Activated naive CD4-positive, alpha-beta T cell treated with anti-CD3 and anti-CD28 coated beads, Interleukin-2, amount 10 ng/mL, durations not matched to agents 7 days and 5 days (primary cell): ENCODE measurements around the gene SGPL1.

Experiments
- CTCF ChIA-PET: fragments of 350-600 bp; sonication (Branson Sonifier 250); formaldehyde crosslinking; loops from one replicate; lab custom pipeline; 2021; ENCODE audit warnings: antibody characterized with exemption; lab: Charles Lee
- DNase-seq: peaks from one replicate; pipeline ENCODE4 v3.0.0-alpha.2; 2020
- H3K27ac Mint-ChIP-seq: one replicate; pipeline ENCODE4 v1.8.0; 2021; ENCODE audit warnings: mild to moderate bottlenecking, moderate library complexity, mixed read lengths
- H3K27me3 Mint-ChIP-seq: one replicate; pipeline ENCODE4 v1.8.0; 2021; ENCODE audit warnings: mild to moderate bottlenecking, mixed read lengths
- H3K36me3 Mint-ChIP-seq: one replicate; pipeline ENCODE4 v1.8.0; 2021; ENCODE audit warnings: mixed read lengths
- H3K4me1 Mint-ChIP-seq: one replicate; pipeline ENCODE4 v1.8.0; 2021; ENCODE audit warnings: mixed read lengths
- H3K4me3 Mint-ChIP-seq: one replicate; pipeline ENCODE4 v1.8.0; 2021; ENCODE audit warnings: mild to moderate bottlenecking, moderate library complexity, mixed read lengths
- H3K9me3 Mint-ChIP-seq: one replicate; pipeline ENCODE4 v1.8.0; 2021; ENCODE audit warnings: mixed read lengths

The SGPL1 gene

DNA sequence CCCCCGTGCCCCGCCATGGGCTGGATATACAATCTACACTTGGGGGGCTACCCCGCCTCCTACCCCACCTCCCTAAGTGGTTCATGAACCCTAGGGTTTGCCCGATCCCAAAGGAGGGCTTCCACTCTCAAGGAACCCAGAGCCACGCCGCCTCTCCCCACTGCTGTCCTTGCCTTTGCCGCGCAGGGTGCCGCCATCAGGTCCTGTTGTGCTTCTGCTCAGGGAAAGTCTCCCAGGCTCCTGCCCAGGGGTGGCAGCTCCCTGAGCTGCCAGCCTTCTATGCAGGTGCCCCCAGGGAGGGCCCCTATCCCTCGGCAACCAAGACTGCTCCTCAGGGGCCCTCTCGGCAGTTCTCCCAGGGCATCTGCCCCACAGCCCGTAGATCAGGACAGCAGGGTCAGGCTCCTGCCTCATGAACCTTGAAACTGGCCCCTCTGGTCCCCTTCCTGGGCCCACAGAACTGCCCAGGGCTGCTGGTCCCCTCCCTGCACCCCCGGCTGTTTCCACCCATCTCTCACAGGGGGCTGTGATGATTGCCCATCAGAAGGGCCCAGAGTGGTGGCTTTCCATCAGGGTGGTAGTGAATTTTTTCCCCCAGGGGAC is 85.6 kb downstream of the SGPL1 start:
- DNase-seq = peak; percentile 10
- H3K36me3 Mint-ChIP-seq = no peaks in the 10 kb centered on the region
- no peak overlapping the region for H3K27ac Mint-ChIP-seq
- no peak overlapping the region for H3K4me3 Mint-ChIP-seq
- no peaks in the 10 kb centered on the region for H3K9me3 Mint-ChIP-seq
- peaks cover 14% of the 10 kb centered on the region for H3K27me3 Mint-ChIP-seq
- H3K4me1 Mint-ChIP-seq = no peaks in the 10 kb centered on the region
- CTCF ChIA-PET = interaction anchor here (2.0 to 2.8 kb wide), 2 partner anchors 14 to 384 kb away, joined by 8 to 15 read pairs; no protein-coding TSS in a partner anchor

DNA sequence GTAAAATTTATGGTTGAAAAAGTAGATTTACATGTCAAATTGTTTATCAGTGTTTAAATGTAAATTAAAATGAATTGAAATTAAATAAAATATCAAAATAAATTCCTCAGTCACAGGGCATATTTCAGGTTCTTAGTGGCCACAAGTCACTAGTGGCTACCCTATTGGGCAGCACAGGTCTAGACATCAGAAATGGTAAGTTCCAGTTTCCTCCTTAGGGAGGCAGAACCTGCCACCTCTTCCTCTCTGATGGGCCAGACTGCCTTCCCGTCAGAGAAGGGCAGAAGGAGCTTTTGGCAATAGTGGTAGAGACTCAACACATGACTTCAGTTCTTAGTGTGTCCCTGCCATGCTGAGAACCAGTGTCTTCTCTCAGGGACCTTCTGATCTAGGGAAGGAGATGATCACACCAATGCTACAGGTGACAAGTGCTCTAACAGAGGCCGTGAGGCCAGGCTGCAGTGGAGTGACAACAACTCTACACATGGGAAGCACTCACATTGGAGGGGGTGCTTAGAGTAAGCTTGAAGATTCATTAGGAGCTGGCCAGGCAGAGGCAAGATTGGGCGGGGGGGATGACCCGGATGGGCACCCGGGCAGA is 87.0 kb downstream of the SGPL1 start:
- CTCF ChIA-PET = interaction anchor here (0.7 to 2.8 kb wide), 6 partner anchors 8 to 382 kb away, joined by 3 to 15 read pairs (median 3); partner anchors contain the start of gene SGPL1
- Mint-ChIP-seq H3K4me1 (no peaks in the 10 kb centered on the region), H3K27ac (no peak overlapping the region), H3K36me3 (no peaks in the 10 kb centered on the region), H3K9me3 (no peaks in the 10 kb centered on the region), H3K27me3 (peaks cover 14% of the 10 kb centered on the region), H3K4me3 (no peak overlapping the region)
- DNase-seq = peak; percentile 5

DNA sequence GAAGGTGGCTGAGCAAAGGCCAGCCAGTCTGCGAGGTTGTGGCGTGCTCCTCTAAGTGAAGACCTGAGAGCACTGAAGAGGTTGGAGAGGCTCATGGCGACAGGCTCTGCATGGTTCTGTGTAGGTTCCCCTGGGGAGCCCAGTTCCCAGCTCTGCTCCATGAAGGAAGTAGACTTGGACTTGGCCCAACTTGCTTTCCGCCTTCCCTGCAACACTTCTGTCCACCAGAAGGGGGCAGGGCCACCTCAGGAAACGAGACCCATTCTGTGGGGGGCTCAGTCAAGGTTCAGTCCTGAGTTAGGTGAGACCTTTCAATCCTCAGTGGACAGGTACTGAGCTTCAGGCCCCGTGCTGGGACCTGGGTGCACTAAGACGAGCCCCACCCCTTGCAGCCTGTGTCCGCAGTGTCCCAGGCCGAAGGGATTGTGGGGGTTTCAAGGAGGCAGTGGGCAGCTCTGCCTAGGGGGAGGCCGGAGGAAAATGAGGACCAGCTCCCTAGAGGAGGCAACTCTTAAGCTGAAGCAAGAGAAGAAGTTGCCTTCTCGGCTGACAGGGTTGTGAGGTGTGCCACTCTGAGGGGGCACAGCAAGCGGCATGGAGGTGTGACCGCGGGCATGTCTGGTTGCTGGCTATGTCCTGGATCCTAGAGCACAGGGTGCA is 87.6 kb downstream of the SGPL1 start:
- Mint-ChIP-seq H3K4me3 (no peak overlapping the region), H3K9me3 (no peaks in the 10 kb centered on the region), H3K27ac (no peak overlapping the region), H3K4me1 (no peaks in the 10 kb centered on the region), H3K27me3 (peaks cover 14% of the 10 kb centered on the region), H3K36me3 (no peaks in the 10 kb centered on the region)
- peak; percentile 41 for DNase-seq
- CTCF ChIA-PET = interaction anchor here (0.5 to 2.8 kb wide), 8 partner anchors 9 to 382 kb away, joined by 3 to 15 read pairs (median 4); partner anchors contain the start of gene SGPL1

DNA sequence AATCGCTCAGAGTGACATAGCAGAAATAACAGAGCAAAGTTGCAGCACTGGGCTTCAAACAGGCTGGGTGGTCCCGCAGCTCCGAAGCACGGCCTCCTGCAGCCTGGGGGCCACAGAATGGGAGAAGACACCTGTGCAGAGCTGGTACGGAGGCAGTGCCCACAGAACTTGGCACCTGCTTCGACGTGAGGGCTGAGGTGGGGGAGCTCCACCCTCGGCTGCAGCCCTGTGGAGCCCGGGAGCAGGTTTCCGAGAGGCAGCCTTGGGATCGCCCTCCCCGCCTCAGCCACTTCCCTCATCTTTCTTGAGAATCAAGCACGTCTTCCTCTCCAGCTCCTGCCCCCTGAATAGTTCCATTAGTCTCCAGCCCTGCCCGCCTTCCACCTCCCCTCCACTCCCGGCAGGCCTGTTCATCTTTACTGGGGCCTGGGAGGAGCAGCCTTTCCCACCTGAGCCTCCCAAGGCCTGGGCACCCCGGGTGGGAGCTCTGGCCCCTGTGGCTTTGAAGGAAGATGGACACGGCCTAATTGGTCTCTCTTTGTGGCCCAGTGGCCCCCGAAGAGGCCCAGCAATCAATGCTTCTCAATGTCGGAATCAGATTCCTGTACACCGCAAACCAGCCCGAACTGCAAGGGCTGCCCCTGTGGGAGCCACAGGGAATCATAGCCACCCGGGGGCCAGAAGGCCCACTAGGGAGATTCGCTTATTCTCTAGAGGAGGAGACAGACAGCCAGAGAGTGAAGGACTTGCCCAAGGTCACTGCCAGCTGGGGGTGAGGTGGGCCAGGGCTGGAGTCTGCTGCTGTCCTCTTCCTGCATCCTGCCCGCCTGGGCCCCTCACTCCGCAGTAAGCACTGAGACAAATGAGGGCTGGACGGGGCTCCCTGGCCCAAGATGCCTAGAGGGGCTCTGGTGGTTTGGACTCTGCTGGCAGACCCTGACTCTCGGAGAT is 89.6 kb downstream of the SGPL1 start:
- Mint-ChIP-seq H3K27ac (no peak overlapping the region), H3K36me3 (no peaks in the 10 kb centered on the region), H3K27me3 (peaks cover 14% of the 10 kb centered on the region), H3K4me3 (no peak overlapping the region), H3K9me3 (no peaks in the 10 kb centered on the region), H3K4me1 (no peaks in the 10 kb centered on the region)
- CTCF ChIA-PET = interaction anchor here (1.6 kb wide), 1 partner anchor 19 kb away, joined by 3 read pairs; no protein-coding TSS in a partner anchor
- peak; percentile 13 for DNase-seq

DNA sequence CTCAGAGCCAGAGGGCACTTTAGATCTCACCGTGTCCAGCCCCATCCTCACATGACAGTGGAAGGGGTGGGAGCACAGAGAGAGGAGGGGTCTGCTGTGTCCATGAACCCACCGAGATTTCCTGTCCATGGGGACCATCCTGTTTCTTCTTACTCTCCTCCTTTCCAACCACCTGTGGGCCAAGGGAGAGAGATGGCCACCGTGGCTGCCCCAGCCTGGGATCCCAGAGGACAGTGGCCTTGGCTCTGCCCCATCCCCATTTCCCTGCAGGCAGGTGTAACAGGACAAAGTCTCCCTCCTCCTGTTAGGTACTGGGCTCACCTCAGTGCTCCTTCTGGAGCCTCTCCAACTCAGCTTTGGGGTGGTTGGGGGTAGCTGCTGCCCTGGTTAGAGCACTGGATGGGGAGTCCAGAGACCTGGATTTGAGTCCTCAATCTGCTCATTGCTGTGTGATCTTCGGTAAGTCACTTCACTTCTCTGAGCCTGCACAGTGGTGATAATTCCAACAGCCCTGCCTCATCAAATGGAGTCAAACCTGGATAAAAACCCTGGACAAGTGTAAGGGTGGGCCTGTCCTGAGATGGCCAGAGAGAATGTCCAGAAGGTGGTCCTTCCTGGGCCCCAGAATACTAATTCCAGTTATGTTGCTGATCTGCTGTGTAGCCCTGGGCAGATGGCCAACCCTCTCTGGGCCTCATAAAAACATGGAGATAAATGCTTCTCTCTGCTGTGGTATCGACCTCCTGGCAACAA is 90.5 kb downstream of the SGPL1 start:
- no peaks in the 10 kb centered on the region for H3K36me3 Mint-ChIP-seq
- CTCF ChIA-PET = no interaction called here
- no peak overlapping the region for H3K27ac Mint-ChIP-seq
- peaks cover 12% of the 10 kb centered on the region for H3K27me3 Mint-ChIP-seq
- H3K4me3 Mint-ChIP-seq = no peak overlapping the region
- H3K4me1 Mint-ChIP-seq = no peaks in the 10 kb centered on the region
- H3K9me3 Mint-ChIP-seq = no peaks in the 10 kb centered on the region
- DNase-seq = peak; percentile 12

DNA sequence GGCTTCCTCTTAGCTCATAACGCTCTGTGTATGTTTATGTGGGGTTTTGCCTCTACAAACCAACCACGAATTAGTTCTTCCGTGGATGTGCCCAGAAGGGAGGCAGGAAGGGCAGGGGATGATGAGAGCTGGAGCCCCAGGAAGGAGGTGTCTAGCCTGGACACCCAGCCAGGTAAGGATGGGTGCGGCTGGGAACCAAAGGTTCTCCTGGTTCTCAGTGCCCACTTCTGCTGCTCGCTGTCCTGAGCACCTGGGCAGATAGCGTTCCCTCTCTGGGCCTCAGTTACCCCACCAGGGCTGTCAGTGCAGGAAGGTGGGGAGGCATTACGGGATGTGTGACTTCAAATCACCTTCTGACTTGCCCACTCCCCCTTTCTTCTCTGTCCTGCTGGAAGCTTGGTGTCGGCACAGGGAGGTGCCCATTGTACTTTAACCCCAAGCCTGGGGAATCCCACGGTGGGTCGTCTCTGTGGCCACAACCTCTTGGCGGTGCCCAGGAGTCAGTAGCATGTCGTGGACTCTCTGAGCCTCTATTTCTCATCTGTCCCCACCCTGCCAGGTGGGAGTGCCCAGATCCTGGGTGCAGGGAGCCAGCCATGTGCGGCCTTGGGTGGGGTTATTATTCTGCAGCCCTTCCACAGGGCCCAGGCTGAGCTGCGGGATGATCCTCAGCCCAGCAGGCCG is 91.3 kb downstream of the SGPL1 start:
- peaks cover 8% of the 10 kb centered on the region for H3K27me3 Mint-ChIP-seq
- H3K4me3 Mint-ChIP-seq = no peak overlapping the region
- CTCF ChIA-PET = no interaction called here
- peaks cover 1% of the 10 kb centered on the region for H3K9me3 Mint-ChIP-seq
- DNase-seq = peak; percentile 16
- no peaks in the 10 kb centered on the region for H3K4me1 Mint-ChIP-seq
- H3K36me3 Mint-ChIP-seq = no peaks in the 10 kb centered on the region
- H3K27ac Mint-ChIP-seq = no peak overlapping the region

DNA sequence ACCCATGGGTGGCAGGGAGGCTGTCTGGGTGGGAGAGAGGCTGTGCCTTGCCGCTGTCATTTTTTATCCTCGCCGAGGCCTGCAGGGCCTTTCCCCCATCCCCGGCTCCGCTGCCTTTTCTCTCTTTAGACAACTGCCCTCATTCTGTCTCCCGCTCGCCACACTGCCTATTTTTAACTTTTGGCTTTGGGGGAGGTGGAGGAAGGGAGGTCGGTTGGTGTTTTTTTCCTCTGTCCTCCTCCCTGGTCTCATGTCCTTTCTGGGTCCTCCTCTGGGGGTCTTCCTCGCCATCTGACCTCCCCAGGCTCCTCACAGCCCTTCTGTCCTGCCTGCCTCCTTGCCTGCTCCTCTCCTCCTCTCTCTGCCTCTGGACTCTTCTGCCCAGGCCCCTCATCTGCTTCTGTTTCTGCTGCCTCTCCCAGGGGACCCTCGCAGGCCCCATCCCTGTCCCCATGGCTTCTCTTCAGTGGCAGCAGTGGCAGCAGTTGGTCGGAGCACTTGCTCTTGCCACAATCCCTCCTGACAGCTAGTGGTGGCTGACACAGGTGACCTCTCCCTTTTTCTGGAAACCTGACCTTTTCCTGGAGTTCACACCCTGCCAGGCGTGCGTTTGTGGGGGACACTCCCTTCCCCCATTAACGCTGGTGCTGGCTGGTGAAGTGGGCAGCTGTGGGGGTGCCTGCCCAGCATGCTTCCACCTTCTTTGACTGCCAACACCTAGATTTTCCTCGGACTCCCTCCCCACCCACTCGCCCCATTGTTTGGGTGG is 92.1 kb downstream of the SGPL1 start:
- no peak for DNase-seq
- Mint-ChIP-seq H3K36me3 (no peaks in the 10 kb centered on the region), H3K4me3 (no peak overlapping the region), H3K9me3 (peaks cover 3% of the 10 kb centered on the region), H3K27me3 (peaks cover 8% of the 10 kb centered on the region), H3K27ac (no peak overlapping the region), H3K4me1 (no peaks in the 10 kb centered on the region)
- CTCF ChIA-PET = no interaction called here

DNA sequence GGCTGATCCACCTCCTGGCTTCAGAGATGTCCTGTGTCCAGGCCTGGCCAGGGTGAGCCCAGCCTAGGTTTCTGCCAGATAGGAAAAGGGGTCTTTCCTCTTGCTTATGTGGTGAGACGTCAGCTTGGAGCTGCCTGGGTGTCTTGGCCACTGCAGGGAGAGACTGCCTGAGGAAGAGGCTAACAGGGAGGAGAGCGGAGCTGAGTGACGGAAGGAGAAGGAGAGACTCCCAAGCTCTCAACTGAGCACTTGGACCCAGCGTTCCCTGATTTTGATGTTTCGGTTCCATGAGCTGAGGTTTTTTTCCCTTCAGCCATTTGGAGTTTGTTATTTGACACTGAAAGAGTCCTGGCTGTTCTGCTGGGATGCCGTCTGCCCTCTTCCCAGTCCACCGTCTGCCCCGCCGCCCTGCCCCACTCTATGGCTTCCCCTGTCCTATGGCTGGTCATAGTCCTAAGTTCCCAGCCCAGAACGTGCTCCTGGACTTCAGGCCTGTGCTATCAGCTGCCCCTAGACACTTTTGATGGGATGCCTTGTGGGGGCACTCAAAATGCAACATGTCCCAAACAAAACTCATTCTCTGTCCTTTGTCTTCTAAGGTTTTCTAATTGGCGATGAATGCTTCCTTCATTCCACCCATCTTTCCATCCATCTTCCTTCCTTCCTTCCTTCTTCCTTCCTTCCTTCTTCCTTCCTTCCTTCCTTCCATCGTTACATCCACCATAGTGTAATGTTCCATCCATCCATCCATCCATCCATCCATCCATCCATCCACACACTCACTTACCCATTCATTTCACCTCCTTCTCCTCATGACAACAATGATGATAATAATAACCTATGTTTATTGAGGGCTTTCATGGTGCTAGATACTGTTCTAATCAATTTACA is 92.9 kb downstream of the SGPL1 start:
- no peaks in the 10 kb centered on the region for H3K36me3 Mint-ChIP-seq
- peaks cover 3% of the 10 kb centered on the region for H3K9me3 Mint-ChIP-seq
- no peak for DNase-seq
- no peak overlapping the region for H3K27ac Mint-ChIP-seq
- CTCF ChIA-PET = no interaction called here
- H3K4me1 Mint-ChIP-seq = no peaks in the 10 kb centered on the region
- H3K4me3 Mint-ChIP-seq = no peak overlapping the region
- H3K27me3 Mint-ChIP-seq = peaks cover 5% of the 10 kb centered on the region

DNA sequence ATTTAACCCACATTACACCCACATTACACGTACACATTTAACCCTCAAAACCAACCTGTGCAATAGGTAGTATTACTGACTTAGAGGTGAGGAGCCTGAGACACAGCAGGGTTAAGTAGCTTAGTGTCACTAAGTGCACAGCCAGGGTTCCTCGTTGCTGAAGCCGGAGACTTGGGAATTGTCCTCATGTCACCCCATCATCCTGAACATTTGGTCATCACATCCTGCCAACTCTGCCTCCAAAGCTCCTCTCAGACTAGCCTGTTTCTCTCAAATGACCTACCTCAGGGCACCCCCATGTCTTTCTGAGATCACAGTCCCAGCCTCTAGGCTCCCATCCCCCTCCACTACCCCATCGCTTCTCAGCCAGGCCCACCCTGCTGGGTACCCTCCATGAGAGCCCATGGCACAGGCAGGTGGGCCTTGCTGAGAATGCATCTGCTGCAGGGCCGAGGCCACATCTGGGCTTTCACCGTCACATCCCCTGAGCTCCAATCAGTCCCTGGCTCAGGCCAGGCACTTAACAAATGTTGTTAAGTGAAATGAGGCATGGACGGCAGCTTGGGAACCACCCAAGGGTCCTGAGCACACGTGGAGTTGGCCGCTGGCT is 93.7 kb downstream of the SGPL1 start:
- Mint-ChIP-seq H3K27me3 (peaks cover 6% of the 10 kb centered on the region), H3K4me3 (no peak overlapping the region), H3K27ac (no peak overlapping the region), H3K9me3 (peaks cover 3% of the 10 kb centered on the region), H3K36me3 (no peaks in the 10 kb centered on the region), H3K4me1 (no peaks in the 10 kb centered on the region)
- CTCF ChIA-PET = interaction anchor here (0.6 kb wide), 1 partner anchor 1006 kb away, joined by 3 read pairs; no protein-coding TSS in a partner anchor
- no peak for DNase-seq

DNA sequence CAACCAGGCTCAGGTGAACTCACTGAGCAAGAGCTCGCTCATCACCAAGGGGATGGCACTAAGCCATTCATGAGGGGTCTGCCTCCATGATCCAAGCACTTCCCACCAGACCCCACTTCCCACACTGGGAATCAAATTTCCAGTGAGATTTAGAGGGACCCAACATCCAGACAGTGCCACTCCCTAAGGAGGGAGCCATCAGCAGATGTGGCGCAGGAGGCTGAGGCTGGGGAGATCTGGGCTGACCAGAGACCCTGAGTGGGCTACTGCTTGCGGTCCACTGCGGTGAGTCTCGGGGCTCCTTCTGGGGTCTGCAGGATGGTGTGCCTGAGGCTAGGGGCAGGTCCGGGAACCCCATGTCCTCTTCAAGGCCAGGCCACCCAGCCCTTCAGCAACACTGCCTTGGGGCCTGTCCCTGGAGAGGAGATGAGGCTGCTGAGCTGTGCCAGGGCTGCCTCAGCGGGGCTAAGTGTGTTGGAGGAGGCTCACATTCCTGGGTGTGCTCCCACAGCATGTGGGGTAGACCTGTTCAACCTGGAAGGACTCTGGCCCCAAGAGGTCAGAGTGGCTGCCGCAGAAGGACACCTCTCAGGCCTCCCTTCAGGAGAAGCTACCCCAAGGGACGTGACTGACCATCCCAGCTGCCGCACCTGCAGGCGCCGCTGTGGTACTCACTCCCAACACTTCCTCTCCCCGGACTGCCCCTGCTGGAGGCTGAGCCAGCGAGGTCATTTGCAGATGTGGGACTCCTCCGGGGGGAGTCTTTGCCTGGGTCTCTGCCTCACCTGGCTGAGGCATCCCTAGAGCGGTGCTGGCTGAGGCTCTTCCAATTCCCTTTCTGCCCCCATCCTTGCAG is 95.0 kb downstream of the SGPL1 start:
- Mint-ChIP-seq H3K36me3 (no peaks in the 10 kb centered on the region), H3K4me1 (no peaks in the 10 kb centered on the region), H3K4me3 (no peak overlapping the region), H3K27me3 (peaks cover 10% of the 10 kb centered on the region), H3K27ac (no peak overlapping the region), H3K9me3 (peaks cover 3% of the 10 kb centered on the region)
- CTCF ChIA-PET = no interaction called here
- no peak for DNase-seq

DNA sequence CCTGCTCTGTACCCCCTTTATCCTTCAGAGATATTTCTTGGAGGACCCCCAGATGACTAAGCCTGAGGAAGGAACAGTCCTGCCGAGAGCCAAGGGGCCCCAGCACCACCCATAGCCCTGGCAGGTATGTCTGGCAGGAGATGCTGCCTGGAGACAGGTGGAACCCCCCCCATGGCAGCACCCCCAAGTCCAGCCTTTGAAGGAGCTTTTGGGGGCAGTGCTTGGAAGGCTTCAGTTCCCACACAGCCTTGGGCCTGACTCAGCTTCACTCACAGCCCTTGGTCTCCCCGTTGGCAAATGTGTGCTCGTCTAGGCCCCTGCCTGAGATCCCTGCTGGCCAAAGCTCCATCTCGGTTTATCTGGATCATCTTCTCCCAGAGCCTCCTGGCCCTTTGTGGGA is 95.6 kb downstream of the SGPL1 start:
- DNase-seq = no peak
- CTCF ChIA-PET = no interaction called here
- Mint-ChIP-seq H3K36me3 (no peaks in the 10 kb centered on the region), H3K4me1 (no peaks in the 10 kb centered on the region), H3K9me3 (peaks cover 3% of the 10 kb centered on the region), H3K27ac (no peak overlapping the region), H3K4me3 (no peak overlapping the region), H3K27me3 (peaks cover 13% of the 10 kb centered on the region)
